ENCODE results near the gene PPARG.

GRCh38 chr3:12471241-12471640, 182.4 kb downstream of the PPARG start:
- TF ChIP-seq CTCF (IDR thresholded peaks at IDR 0.05; ENCODE audit: extremely low read depth in 1 of 2, insufficient read depth in 1 of 2, low read depth in 1 of 2, low read length in 2 of 2): no peak
- TF ChIP-seq POLR2AphosphoS5 (IDR thresholded peaks at IDR 0.05; ENCODE audit: insufficient read depth, low read depth, low read length): no peak
- TF ChIP-seq EZH2 (IDR thresholded peaks at IDR 0.05; ENCODE audit: borderline replicate concordance, low read depth, low read length, severe bottlenecking): no peak
- TF ChIP-seq MYC (IDR thresholded peaks at IDR 0.05; ENCODE audit: low read depth, low read length): no peak
- TF ChIP-seq MAX (IDR thresholded peaks at IDR 0.05; ENCODE audit: insufficient read depth, insufficient read length): no peak
- TF ChIP-seq POLR2A (IDR thresholded peaks at IDR 0.05; ENCODE audit: low read depth, low read length): no peak
- no peak for TF ChIP-seq GATA2 (IDR thresholded peaks at IDR 0.05; ENCODE audit: insufficient read depth, insufficient read length, low read depth, low read length)
- no peak for TF ChIP-seq FOS (IDR thresholded peaks at IDR 0.05; ENCODE audit: borderline replicate concordance, insufficient read depth, low read length)
- no peak for TF ChIP-seq JUN (IDR thresholded peaks at IDR 0.05; ENCODE audit: borderline replicate concordance, insufficient read depth, insufficient read length, low read depth)

Measured in endothelial cell of umbilical vein (primary cell).